Panc1 (cell line): Measurements from ENCODE around the gene ASAP2.

Source experiments
- CTCF ChIP-seq: fragments of 450-650 bp; IDR thresholded peaks from 2 replicates; pipeline ENCODE4 v1.5.1; 2017; ENCODE audit warnings: mild to moderate bottlenecking
- POLR2AphosphoS5 ChIP-seq: IDR thresholded peaks from 2 replicates; pipeline ENCODE4 v1.6.1; 2012; ENCODE audit warnings: mild to moderate bottlenecking, low read depth, low read length, moderate library complexity
- REST ChIP-seq, 2 experiments: IDR thresholded peaks; 2 replicates each; pipeline ENCODE4 v1.6.1; 2011 to 2012; ENCODE audit warnings: low read depth in 2 of 2, control low read depth in 1 of 2, low read length in 1 of 2, mild to moderate bottlenecking in 1 of 2, moderate library complexity in 1 of 2; ENCODE audit not compliant: insufficient read depth in 1 of 2

GRCh38 chr2:9336576-9337314, 130.1 kb downstream of the ASAP2 start:
- TF ChIP-seq CTCF (no peak), POLR2AphosphoS5 (no peak), REST (IDR thresholded peaks at IDR 0.05; ENCODE audit: insufficient read depth in 1 of 2, low read depth in 2 of 2, low read length in 1 of 2) (no peak)
